Stimulated activated effector memory CD8-positive, alpha-beta T cell treated with anti-CD3 and anti-CD28 coated beads, Interleukin-12 subunit alpha, Interleukin-12 subunit beta, amount 100 ng/mL, for 72 hours (primary cell): Measurements from ENCODE around the gene OTOP1.
"Not testable (repeated sequence)": the region's sequence is repeated elsewhere in the genome, so short reads cannot be mapped to it uniquely, and the experiment has no call there.

Experiments
- ATAC-seq: fragments of 150-1000 bp; cut with Tn5 transposase; 2 replicates; pipeline ENCODE4 v1.10.0; 2021
- DNase-seq, 2 donors: peaks; one replicate each; pipeline ENCODE4 v3.0.0; 2021 to 2022; ENCODE audit warnings: low spot score in 2 of 2
- H3K27ac Mint-ChIP-seq: one replicate; pipeline ENCODE4 v1.8.0; 2022; ENCODE audit warnings: mild to moderate bottlenecking, mixed read lengths
- H3K36me3 Mint-ChIP-seq: one replicate; pipeline ENCODE4 v1.8.0; 2022; ENCODE audit warnings: mild to moderate bottlenecking, mixed read lengths
- H3K4me1 Mint-ChIP-seq: one replicate; pipeline ENCODE4 v1.8.0; 2022; ENCODE audit warnings: mixed read lengths
- H3K4me3 Mint-ChIP-seq: one replicate; pipeline ENCODE4 v1.8.0; 2022; ENCODE audit warnings: mild to moderate bottlenecking, mixed read lengths
- H3K9me3 Mint-ChIP-seq: one replicate; pipeline ENCODE4 v1.8.0; 2022; ENCODE audit warnings: mixed read lengths

The OTOP1 gene

DNA sequence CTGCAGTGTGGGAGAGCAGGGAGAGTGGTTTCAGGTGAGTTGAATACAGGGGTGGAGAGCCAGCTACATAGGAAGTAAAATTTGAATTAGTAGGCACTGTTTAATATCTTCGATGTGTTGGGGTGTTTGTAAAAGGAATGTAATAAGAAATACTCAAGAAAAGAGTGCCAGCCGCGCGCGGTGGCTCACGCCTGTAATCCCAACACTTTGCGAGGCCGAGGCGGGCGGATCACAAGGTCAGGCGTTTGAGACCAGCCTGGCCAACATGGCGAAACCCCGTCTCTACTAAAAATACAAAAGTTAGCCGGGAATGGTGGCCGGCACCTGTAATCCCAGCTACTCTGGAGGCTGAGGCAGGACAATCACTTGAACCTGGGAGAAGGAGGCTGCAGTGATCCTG, 22.6 kb upstream of the OTOP1 start:
- Mint-ChIP-seq H3K36me3 (peaks cover 28% of the 10 kb centered on the region), H3K27ac (peak overlapping the region; percentile 98), H3K4me1 (peaks cover 30% of the 10 kb centered on the region), H3K4me3 (peak overlapping the region; percentile 92)
- DNase-seq, ATAC-seq, H3K9me3 Mint-ChIP-seq: not testable (repeated sequence)

DNA sequence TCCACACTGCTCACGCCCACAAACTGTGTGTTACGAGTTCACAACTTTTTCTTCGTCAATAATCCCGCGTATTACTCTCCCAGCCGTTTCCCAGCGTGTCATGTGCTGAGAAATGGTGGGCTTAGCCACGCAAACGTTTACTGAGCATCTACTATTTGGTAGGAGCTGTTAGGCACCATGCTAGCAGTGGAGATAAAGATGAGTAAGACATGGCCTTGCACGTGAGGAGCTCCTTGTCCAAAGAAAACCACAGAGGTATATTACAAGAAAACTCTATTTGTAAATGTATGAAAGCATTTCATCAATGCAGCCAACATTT, 22.1 kb upstream of the OTOP1 start:
- H3K4me3 Mint-ChIP-seq, result peak overlapping the region; percentile 92
- no peak for DNase-seq
- no peak for ATAC-seq

DNA sequence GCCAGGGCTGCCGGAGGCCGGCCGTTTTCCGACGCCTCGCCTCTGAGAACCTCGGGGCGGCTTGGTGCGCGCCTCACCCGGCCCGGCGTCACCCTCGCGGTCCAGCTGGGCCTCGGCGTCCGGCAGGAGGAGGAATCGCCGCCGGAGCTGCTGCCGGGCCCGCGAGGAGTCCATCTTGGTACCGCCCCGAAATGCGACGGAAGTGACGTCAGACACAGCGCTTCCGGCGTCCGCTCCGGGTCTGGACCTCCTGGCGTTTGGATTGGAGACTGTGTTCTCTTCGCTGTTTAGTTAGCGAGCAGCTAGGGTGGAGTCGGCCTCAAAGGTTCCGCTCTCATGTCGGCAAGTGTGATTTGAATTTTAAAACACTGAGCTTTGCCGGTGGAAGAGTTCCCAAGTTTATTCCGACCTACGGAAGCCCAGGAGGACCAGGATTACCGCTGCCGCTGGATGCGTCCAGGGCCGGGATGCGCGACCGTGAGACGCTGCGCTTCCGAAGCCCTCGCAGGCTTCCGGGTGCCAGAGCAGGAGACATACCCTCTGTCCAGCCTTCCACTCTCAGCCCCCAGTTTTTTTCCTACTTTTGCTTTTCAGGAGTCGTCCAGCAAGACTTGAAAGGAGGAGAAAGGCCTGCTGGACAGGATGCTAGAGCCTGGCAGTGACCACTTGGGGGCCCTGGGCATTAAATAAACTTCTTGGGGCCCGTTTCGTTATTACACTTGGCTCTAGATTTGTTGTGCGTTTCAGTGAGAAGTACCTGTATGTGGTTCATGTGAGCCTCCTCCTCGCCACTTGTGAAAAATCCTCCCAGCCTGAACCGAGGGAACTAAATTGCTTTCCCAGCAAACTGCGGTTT, 21.5 kb upstream of the OTOP1 start, which contains the start of gene TMEM128:
Gene TMEM128 (minus strand): TSS at position 195 of the 856 bp plus-strand sequence. CDS start 21 bp downstream, at position 174.
- Mint-ChIP-seq H3K27ac (peak within 1 kb of the TSS; percentile 98), H3K36me3 (peaks cover 39% of the 10 kb centered on the region), H3K4me3 (peak within 1 kb of the TSS; percentile 92), H3K9me3 (no peaks in the 10 kb centered on the region), H3K4me1 (peaks cover 30% of the 10 kb centered on the region)
- peak; percentile 98 for ATAC-seq
- peak; percentile 83 to 94 for DNase-seq

More for the DNA sequence above, 22.1 kb upstream of the OTOP1 start:
- Mint-ChIP-seq H3K36me3 (peaks cover 33% of the 10 kb centered on the region), H3K27ac (peak overlapping the region; percentile 98), H3K9me3 (no peaks in the 10 kb centered on the region), H3K4me1 (peaks cover 30% of the 10 kb centered on the region)

DNA sequence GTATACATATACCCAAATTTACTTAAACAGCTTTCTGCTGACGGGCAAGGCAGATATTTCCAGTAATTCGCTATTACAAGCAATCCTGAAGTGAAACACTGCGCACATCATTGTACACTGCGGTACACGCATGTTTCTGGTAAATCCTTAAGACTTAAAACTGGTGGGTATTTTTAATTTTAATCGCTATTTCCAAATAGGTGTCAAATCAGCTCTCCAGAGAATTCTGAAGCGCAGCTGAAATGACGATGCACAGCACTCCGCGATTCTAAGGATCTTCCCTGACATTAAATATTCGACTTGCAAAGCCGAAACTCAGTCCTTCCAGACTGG, 20.9 kb upstream of the OTOP1 start:
- ATAC-seq (peak; percentile 11), DNase-seq (no peak)
- Mint-ChIP-seq H3K36me3 (peaks cover 45% of the 10 kb centered on the region), H3K9me3 (no peaks in the 10 kb centered on the region), H3K27ac (peak overlapping the region; percentile 98), H3K4me1 (peaks cover 30% of the 10 kb centered on the region), H3K4me3 (peak overlapping the region; percentile 92)

DNA sequence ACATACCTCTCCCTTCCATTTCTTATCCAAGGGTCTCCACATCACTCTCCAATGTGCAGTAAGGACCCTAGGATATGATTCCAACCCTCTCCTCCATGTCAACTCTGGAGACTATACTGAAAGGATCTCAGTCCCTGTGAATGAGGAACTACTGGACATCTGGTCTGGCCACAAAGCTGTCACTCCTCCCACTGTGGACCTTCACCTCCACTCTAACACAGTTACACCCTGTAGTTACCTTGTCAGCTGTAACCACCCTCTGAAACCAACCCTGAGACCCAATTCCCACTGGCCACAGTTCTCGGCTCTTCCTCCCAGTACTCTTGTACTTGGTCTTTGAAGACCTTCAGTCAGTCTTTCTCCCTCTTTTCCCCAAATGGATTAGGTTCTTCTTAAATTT, 18.4 kb upstream of the OTOP1 start:
- peaks cover 70% of the 10 kb centered on the region for H3K36me3 Mint-ChIP-seq
- no peaks in the 10 kb centered on the region for H3K9me3 Mint-ChIP-seq
- ATAC-seq (no peak), DNase-seq (no peak)
- H3K27ac Mint-ChIP-seq, result no peak overlapping the region
- H3K4me1 Mint-ChIP-seq, result peaks cover 30% of the 10 kb centered on the region
- H3K4me3 Mint-ChIP-seq, result no peak overlapping the region

DNA sequence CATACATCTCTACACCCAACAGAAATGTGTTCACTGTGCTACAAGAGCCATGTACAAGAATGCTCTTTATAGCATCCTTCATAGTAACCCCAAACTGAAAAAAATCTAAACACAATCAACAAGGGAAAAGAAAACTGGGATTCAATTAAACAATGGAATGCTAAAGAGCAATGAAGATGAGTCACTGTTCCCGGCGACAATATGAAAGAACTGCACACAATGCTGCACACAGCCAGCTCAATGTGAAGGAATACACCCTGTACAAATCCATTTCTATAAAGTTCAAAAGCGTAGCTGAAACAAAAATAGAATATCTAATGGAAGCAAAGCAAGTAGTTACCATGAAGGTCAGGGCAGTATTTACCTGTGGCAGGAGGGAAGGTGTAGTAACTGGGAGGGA, 12.8 kb upstream of the OTOP1 start:
- DNase-seq, H3K9me3 Mint-ChIP-seq, H3K4me1 Mint-ChIP-seq, ATAC-seq, H3K4me3 Mint-ChIP-seq: not testable (repeated sequence)
- peaks cover 89% of the 10 kb centered on the region for H3K36me3 Mint-ChIP-seq
- peak overlapping the region; percentile 50 for H3K27ac Mint-ChIP-seq

DNA sequence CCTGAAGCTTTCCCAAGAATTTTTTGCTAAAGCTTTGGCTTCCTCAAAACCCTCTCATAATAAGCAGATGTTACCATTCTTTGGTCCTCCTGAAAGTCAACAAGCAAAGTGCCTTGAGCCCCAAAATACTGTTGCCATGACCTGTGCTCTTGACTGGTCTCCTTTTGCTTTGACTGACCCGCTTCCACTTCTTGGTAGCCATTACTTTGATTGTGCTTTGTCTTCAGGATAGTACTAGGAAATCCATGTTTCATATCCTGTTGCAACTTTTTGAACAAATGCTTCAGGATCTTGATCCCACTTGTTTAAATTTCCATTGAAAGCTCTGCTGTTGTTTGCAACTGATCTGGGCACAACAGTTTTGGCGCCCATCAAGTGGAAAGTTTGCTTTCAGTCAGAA, 6.9 kb upstream of the OTOP1 start:
- no peaks in the 10 kb centered on the region for H3K4me1 Mint-ChIP-seq
- no peak overlapping the region for H3K27ac Mint-ChIP-seq
- no peak for ATAC-seq
- H3K4me3 Mint-ChIP-seq, result no peak overlapping the region
- H3K9me3 Mint-ChIP-seq, result peaks cover 2% of the 10 kb centered on the region
- DNase-seq, result no peak
- peaks cover 30% of the 10 kb centered on the region for H3K36me3 Mint-ChIP-seq

DNA sequence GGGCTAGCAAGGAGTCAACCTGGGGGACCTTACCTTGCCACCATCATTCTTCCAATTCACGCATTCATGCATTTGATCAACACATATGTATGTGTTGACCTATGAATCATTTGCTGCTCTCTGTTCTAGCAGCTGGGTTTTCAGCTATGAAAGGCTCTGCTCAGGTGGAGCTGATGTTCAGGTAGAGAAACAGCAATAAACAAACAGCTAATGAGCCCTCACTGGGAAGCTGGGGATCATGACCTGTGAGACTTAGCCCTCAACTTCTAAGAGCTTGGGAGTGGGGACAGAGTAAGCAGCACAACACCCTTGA, 1.6 kb upstream of the OTOP1 start:
- H3K27ac Mint-ChIP-seq, result no peak overlapping the region
- H3K4me1 Mint-ChIP-seq, result peaks cover 14% of the 10 kb centered on the region
- DNase-seq (no peak), ATAC-seq (no peak)
- no peaks in the 10 kb centered on the region for H3K36me3 Mint-ChIP-seq
- no peak overlapping the region for H3K4me3 Mint-ChIP-seq
- no peaks in the 10 kb centered on the region for H3K9me3 Mint-ChIP-seq

DNA sequence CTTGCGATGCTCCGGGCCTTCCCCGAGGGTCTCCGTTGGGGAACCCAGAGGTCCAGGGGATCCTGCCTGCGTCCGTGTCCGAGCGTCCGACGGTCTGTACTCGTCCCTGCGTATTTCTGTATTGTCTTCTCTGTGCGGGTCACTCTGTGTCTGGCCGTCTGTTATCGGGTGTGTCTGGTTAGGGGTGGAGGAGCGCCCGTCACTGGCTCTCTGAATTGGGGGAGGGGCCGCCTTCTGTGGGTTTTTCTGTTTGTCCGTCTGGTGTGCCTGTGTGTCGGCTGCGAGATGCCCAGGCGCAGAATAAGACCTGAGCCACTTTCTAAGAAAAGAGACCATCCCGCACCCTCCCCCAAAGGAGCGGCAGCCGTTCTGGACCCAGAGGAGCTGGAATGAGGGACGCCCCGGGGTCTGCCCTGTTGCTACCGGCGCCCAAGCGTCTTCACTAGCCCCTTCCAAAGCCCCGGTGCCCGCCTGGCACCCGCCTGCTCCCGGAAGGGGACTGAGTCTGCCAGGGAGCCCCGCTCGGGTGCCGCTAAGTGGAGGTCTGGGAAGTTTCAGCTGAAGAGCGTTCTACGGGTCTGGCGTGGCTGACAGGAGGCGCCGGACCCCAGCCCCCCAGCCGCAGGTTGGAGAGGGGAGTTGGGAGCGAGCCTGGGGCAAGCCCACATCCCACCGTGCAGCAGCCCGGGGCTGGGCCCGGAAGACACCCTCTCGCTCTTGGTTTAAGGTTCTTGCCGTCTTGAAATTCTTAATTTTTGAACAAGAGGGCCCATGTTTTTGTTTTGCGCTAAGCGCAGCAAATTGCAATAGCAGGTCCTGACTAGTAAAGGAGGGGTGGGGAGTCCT, 1.0 kb upstream of the OTOP1 start:
- Mint-ChIP-seq H3K4me3 (no peak overlapping the region), H3K36me3 (no peaks in the 10 kb centered on the region), H3K4me1 (peaks cover 14% of the 10 kb centered on the region), H3K9me3 (no peaks in the 10 kb centered on the region), H3K27ac (no peak overlapping the region)
- DNase-seq (no peak), ATAC-seq (no peak)

DNA sequence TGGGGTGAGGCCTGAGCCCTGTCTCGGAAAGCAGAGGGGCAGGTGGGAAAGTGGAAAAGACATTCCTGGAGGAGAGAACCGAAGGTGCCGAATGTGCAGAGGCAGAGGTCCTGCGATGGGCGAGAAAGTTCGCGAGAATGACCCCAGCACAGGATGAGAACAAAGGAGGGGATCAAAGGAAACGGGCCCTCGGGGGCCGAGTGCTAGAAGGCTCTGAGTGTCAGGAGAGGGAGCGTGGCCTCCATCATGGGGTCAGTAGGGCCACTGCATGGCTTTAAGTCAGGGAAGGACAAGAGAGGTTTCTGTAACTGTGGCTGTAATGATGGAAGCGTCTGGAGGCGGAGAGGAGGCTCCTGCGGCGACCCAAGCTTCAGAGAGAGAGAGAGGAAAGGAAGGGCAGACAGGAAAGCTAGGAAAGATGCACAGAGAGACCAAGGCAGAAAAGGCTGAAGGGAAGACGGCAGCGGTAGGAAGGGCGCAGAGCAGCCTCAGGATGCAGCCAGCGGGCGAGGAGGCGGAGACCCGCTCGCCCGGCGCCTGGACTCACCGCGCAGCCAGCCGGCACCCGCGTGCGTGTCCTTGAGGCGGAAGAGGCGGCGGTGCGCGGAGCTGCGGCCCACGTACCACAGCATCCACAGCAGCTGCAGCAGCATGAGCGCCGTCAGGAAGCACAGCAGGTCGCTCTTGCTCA, 669 bp downstream of the OTOP1 start:
- Mint-ChIP-seq H3K4me3 (peak overlapping the region; percentile 27), H3K27ac (no peak overlapping the region), H3K4me1 (peaks cover 14% of the 10 kb centered on the region), H3K36me3 (no peaks in the 10 kb centered on the region), H3K9me3 (no peaks in the 10 kb centered on the region)
- DNase-seq, result no peak
- no peak for ATAC-seq

DNA sequence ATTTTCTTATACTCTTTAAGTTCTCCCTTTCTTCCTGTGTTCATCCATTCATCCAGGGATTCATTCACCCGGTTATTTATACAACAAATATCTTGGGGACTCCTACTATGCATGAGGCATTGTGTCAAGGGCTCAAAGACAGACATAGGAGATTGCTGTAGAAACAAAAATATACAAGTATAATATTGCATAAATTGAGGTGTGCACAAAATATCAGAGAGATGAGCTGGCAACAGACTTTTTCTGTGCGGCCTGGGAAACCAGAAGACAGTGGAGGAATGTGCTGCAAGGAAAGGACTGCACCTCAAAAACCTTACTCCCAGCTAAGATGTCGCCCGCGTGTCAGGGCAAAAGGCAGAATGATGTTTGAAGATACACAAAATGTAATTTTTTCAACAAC, 9.6 kb downstream of the OTOP1 start:
- Mint-ChIP-seq H3K36me3 (no peaks in the 10 kb centered on the region), H3K4me1 (no peaks in the 10 kb centered on the region), H3K27ac (no peak overlapping the region), H3K4me3 (no peak overlapping the region), H3K9me3 (no peaks in the 10 kb centered on the region)
- DNase-seq (no peak), ATAC-seq (no peak)

DNA sequence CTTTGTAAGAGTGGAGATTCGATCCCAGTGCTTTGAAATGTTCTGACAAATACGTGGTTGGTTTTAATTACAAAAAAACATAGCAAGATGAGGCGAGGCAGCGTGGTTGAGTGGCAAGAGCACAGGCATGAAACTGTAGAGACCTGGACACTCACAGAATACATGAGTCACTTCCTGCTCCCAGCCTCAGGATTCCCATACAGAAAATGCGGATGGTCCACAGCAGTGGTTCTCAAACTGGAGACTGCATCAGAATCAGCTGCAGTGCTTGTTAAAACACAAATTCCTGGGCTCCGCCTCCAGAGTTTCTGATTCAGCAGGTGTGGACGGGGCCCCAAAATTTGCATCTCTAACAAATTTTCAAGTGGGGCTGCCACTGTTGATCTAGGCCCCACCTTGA, 10.1 kb downstream of the OTOP1 start:
- Mint-ChIP-seq H3K27ac (no peak overlapping the region), H3K4me3 (no peak overlapping the region), H3K9me3 (no peaks in the 10 kb centered on the region), H3K36me3 (no peaks in the 10 kb centered on the region), H3K4me1 (no peaks in the 10 kb centered on the region)
- no peak for DNase-seq
- no peak for ATAC-seq

DNA sequence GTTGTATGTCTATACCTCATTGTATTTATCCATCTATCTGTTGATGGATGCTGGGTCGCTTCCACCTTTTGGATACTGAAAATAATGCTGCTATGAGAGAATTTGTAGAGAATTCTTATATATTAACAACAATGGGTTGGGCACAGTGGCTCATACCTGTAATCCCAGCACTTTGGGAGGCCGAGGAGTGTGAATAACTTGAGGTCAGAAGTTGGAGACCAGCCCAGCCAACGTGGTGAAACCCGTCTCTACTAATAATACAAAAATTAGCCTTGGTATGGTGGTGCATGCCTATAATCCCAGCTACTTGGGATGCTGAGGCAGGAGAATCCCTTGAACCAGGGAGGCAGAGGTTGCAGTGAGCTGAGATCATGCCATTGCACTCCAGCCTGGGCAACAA, 13.1 kb downstream of the OTOP1 start:
- DNase-seq, H3K4me1 Mint-ChIP-seq, H3K9me3 Mint-ChIP-seq, H3K4me3 Mint-ChIP-seq, H3K36me3 Mint-ChIP-seq, ATAC-seq, H3K27ac Mint-ChIP-seq: not testable (repeated sequence)

DNA sequence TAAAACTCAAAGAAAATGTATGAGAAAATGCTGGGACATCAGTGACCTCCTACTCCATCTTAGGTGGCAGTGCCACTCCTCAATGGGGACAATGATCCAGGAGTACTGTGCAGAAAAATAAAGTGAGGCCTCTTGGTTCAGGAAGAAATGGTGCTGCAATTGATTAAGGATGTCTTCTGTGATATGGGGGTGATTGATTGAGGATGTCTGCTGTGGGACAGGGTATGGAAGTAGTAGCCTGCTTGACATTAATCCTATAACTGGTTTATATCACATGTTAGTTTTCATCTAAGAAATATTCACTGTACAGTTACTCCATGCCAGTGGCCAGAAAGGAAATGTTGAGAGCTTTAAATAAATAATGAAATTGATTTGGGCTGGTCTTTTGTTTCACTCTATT, 20.5 kb downstream of the OTOP1 start:
- H3K9me3 Mint-ChIP-seq, result no peaks in the 10 kb centered on the region

DNA sequence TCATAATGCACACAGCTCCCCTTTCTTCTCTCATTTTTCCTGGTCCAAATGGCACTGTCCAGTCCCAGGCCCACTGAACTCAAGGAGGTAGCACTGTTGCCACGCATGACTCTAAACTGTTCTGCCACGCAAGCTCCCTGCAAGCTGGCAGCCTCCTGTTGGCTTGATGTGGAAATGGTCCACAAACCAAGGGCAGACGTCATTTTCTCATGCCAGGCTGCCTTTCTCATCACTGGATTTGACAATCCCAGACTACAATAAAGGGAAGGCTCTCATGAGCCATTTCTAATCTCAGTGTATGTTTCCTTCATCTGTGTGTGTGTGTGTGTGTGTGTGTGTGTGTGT, 22.4 kb downstream of the OTOP1 start:
- Mint-ChIP-seq H3K4me3 (no peak overlapping the region), H3K27ac (no peak overlapping the region), H3K4me1 (no peaks in the 10 kb centered on the region), H3K36me3 (no peaks in the 10 kb centered on the region), H3K9me3 (no peaks in the 10 kb centered on the region)
- DNase-seq (no peak), ATAC-seq (no peak)

More for the DNA sequence above, 20.5 kb downstream of the OTOP1 start:
- H3K27ac Mint-ChIP-seq, result no peak overlapping the region
- ATAC-seq, result no peak
- no peak for DNase-seq
- H3K36me3 Mint-ChIP-seq, result no peaks in the 10 kb centered on the region
- H3K4me3 Mint-ChIP-seq, result no peak overlapping the region
- H3K4me1 Mint-ChIP-seq, result no peaks in the 10 kb centered on the region
